ENCODE results near the gene CCT5. TPM values are rescaled to one million over a fixed set of nuclear protein-coding genes. Genes with fewer than 3 reads are reported as not detected.

CCT5 gene
- total and polyA plus RNA-seq, 10 of the 15 experiments (the other 5 are each of a cell fraction or from before 2014, with no cell fraction given) = 376 to 637 (median 543) TPM

DNA sequence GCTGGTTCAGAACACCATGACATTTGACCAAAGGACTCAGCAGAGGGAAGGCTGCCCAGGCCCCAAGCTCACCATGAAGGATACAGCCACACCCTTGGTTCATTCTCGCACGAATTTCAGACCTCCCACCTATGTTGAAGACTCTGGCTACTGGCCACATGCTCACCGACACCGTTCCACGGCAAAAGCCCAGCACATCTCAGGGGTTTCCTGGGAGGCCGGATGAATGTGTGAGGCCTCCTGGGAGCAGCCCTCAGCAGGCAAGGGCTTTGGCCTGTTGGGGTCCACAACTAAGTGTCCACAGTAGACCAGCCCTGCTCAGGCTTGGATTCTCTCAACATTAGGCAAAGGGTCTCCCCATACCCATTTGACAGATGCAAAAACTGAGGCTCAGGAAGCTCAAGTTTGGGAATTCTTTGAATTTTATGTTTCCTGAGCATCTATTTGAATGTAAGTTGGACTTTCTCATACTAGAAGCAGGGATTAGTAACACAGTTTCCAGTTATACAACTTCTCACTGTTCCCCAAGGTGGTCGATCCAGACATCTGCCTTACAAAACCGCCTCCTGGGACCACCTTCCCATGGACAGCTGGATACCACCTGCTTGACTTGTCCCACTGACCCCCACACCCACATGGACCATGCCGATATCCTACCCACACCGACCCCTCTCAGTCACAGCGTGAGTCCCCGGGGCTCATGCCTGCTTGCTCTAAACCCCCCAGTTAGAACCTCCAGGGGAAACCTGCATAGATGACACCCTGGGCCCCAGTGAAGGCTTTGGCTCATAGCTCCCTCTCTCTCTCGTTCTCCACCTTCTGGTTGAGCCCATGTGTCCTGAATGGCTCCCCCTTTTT lies 27.9 kb downstream of the CCT5 start:
- ATAC-seq (no peak), DNase-seq (ENCODE audit: low read depth, low spot score) (no peak), FAIRE-seq (no peak)
- no peaks in the 10 kb centered on the region for H4K20me1 ChIP-seq (ENCODE audit: control insufficient read depth, insufficient read depth)
- ChIA-PET SMC1A (ENCODE audit: uncharacterized antibody, unreplicated experiment) (interaction anchor here (0.6 to 1.3 kb wide), 2 partner anchors 141 to 325 kb away, joined by 3 read pairs; no protein-coding TSS in a partner anchor), CTCF (interaction anchor here (0.6 to 1.9 kb wide), 2 partner anchors 87 to 1453 kb away, joined by 3 to 7 read pairs; no protein-coding TSS in a partner anchor), POLR2A (no interaction called here), RAD21 (ENCODE audit: unreplicated experiment) (interaction anchor here (0.6 kb wide), 1 partner anchor 79 kb away, joined by 3 read pairs; no protein-coding TSS in a partner anchor)
- H3K4me2 ChIP-seq (ENCODE audit: control insufficient read depth, insufficient read depth) = no peak overlapping the region
- H3K27me3 ChIP-seq (replicated peaks in 1 of 2; ENCODE audit: control insufficient read depth in 2 of 2, insufficient read depth in 2 of 2, low read length in 1 of 2) = no peaks in the 10 kb centered on the region
- intact Hi-C loops (cut with micrococcal nuclease; ENCODE audit: unreplicated experiment) (no loop called here), in situ Hi-C loops (cut with MboI) (loop anchor here (5.0 kb wide), 1 partner anchor 139 kb away; no protein-coding TSS in a partner anchor)
- no peaks in the 10 kb centered on the region for H3K4me1 ChIP-seq (ENCODE audit: control insufficient read depth, insufficient read depth, low read length)
- 63% methylated on average over 13 of the region's 13 CpGs for WGBS (ENCODE audit: insufficient coverage, insufficient replicate concordance, low lambda C conversion rate, missing lambda C conversion rate)
- no peak overlapping the region for H3K4me3 ChIP-seq
- H2AFZ ChIP-seq (ENCODE audit: control insufficient read depth, low read depth, low read length) = no peak overlapping the region
- no peaks in the 10 kb centered on the region for H3K9me3 ChIP-seq (replicated peaks; ENCODE audit: control insufficient read depth, insufficient read depth, low read length)
- no TSS peak for BruUV-seq (replicated peaks)
- no peak for TF ChIP-seq RAD21 (IDR thresholded peaks at IDR 0.05; ENCODE audit: insufficient read depth, low read depth, low read length)
- TF ChIP-seq IKZF2 (IDR thresholded peaks at IDR 0.05) = no peak
- TF ChIP-seq BRCA1 (IDR thresholded peaks at IDR 0.05; ENCODE audit: low read depth, low read length) = no peak
- TF ChIP-seq CHD4 (IDR thresholded peaks at IDR 0.05) = no peak
- TF ChIP-seq ZNF592 (IDR thresholded peaks at IDR 0.05) = no peak
- TF ChIP-seq NR2F1 (conservative IDR thresholded peaks at IDR 0.05) = no peak
- no peak for TF ChIP-seq ATF7 (IDR thresholded peaks at IDR 0.05; ENCODE audit: low read depth)
- no peak for TF ChIP-seq MEF2B (IDR thresholded peaks at IDR 0.05; ENCODE audit: partially characterized antibody, poor library complexity, severe bottlenecking)
- TF ChIP-seq ZZZ3 (IDR thresholded peaks at IDR 0.05; ENCODE audit: control insufficient read depth, insufficient read length, low read depth) = no peak
- TF ChIP-seq, protein P1, sequence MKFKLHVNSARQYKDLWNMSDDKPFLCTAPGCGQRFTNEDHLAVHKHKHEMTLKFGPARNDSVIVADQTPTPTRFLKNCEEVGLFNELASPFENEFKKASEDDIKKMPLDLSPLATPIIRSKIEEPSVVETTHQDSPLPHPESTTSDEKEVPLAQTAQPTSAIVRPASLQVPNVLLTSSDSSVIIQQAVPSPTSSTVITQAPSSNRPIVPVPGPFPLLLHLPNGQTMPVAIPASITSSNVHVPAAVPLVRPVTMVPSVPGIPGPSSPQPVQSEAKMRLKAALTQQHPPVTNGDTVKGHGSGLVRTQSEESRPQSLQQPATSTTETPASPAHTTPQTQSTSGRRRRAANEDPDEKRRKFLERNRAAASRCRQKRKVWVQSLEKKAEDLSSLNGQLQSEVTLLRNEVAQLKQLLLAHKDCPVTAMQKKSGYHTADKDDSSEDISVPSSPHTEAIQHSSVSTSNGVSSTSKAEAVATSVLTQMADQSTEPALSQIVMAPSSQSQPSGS (IDR thresholded peaks at IDR 0.05; ENCODE audit: low read length) = no peak
- no peak for TF ChIP-seq SMC3 (IDR thresholded peaks at IDR 0.05; ENCODE audit: borderline replicate concordance, low read length)
- TF ChIP-seq ESRRA (IDR thresholded peaks at IDR 0.05; ENCODE audit: low read length) = no peak
- no peak for TF ChIP-seq ASH2L (IDR thresholded peaks at IDR 0.05; ENCODE audit: borderline replicate concordance, low read depth)
- no peak overlapping the region for H3K27ac ChIP-seq (ENCODE audit: control insufficient read depth, insufficient read depth)
- no peaks in the 10 kb centered on the region for H3K79me2 ChIP-seq (ENCODE audit: control insufficient read depth, insufficient read depth, low read length)
- H3K9ac ChIP-seq (ENCODE audit: control insufficient read depth, insufficient read depth, low read length) = no peak overlapping the region
- no peaks in the 10 kb centered on the region for H3K36me3 ChIP-seq (ENCODE audit: control insufficient read depth in 2 of 2, insufficient read depth in 2 of 2, low read length in 1 of 2)

All from GM12878 (cell line).